Activated CD8-positive, alpha-beta memory T cell treated with anti-CD3 and anti-CD28 coated beads, Interleukin-2, amount 50 U/mL, for 24 hours (primary cell): Measurements from ENCODE around the gene GLP1R.

Experiments
- DNase-seq: peaks from one replicate; pipeline ENCODE4 v3.0.0-alpha.2; 2020; ENCODE audit errors: extremely low read depth

The GLP1R gene

GRCh38 chr6:39048481-39049399, at the start of gene GLP1R:
Gene GLP1R, plus strand, starts transcription at chr6:39048781. Its CDS starts 60 bp downstream, at chr6:39048841.
- DNase-seq, result no peak

GRCh38 chr6:39003072-39003471, 45.5 kb upstream of the GLP1R start:
- no peak for DNase-seq

- DNase-seq, result no peak
These were observed 45.1 kb upstream of the GLP1R start for GRCh38 chr6:39003492-39003891.

GRCh38 chr6:39004801-39005200, 43.8 kb upstream of the GLP1R start:
- no peak for DNase-seq

- no peak for DNase-seq
These were observed 42.8 kb upstream of the GLP1R start for GRCh38 chr6:39005774-39006173.

GRCh38 chr6:39007575-39007974, 41.0 kb upstream of the GLP1R start:
- DNase-seq, result no peak

GRCh38 chr6:39008737-39009136, 39.8 kb upstream of the GLP1R start:
- no peak for DNase-seq

- no peak for DNase-seq
These were observed 39.1 kb upstream of the GLP1R start for GRCh38 chr6:39009476-39009875.

GRCh38 chr6:39016839-39017546, 31.6 kb upstream of the GLP1R start:
- no peak for DNase-seq

- no peak for DNase-seq
These were observed 31.1 kb upstream of the GLP1R start for GRCh38 chr6:39017547-39017880.

GRCh38 chr6:39018103-39018502, 30.5 kb upstream of the GLP1R start:
- DNase-seq, result no peak

- DNase-seq, result no peak
These were observed 28.4 kb upstream of the GLP1R start for GRCh38 chr6:39020136-39020535.

- no peak for DNase-seq
These were observed 27.5 kb upstream of the GLP1R start for GRCh38 chr6:39021041-39021440.

- DNase-seq, result no peak
These were observed 26.8 kb upstream of the GLP1R start for GRCh38 chr6:39021779-39022178.

GRCh38 chr6:39026175-39026574, 22.4 kb upstream of the GLP1R start:
- DNase-seq, result no peak

- no peak for DNase-seq
These were observed 19.2 kb upstream of the GLP1R start for GRCh38 chr6:39029156-39030011.

- no peak for DNase-seq
These were observed 12.9 kb upstream of the GLP1R start for GRCh38 chr6:39035681-39036080.

GRCh38 chr6:39037082-39037508, 11.5 kb upstream of the GLP1R start:
- no peak for DNase-seq

GRCh38 chr6:39037707-39038106, 10.9 kb upstream of the GLP1R start:
- no peak for DNase-seq

GRCh38 chr6:39040080-39040673, 8.4 kb upstream of the GLP1R start:
- DNase-seq, result no peak

GRCh38 chr6:39041072-39041471, 7.5 kb upstream of the GLP1R start:
- DNase-seq, result no peak

- no peak for DNase-seq
These were observed 4.8 kb upstream of the GLP1R start for GRCh38 chr6:39043776-39044175.
